HepG2 (cell line): ENCODE results near the gene TMEM225B. TPM values are rescaled to one million over a fixed set of nuclear protein-coding genes. Genes with fewer than 3 reads are reported as not detected.
A peak's percentile ranks its signal among the peaks of the same experiment; 100 is the strongest.

ENCODE experiments used
- CENPX ChIP-seq: sonication (generic); formaldehyde crosslinking; IDR thresholded peaks from 2 replicates; pipeline ENCODE4 v1.9.0; 2021; ENCODE audit warnings: mild to moderate bottlenecking, missing genetic modification reagents, moderate library complexity
- DR1 ChIP-seq: sonication (generic); formaldehyde crosslinking; IDR thresholded peaks from 2 replicates; pipeline ENCODE4 v1.8.0; 2021; ENCODE audit warnings: mild to moderate bottlenecking, missing genetic modification reagents, inconsistent platforms
- ELF4 ChIP-seq: sonication (generic); formaldehyde crosslinking; IDR thresholded peaks from 2 replicates; pipeline ENCODE4 v1.5.0; 2020; ENCODE audit warnings: missing genetic modification reagents, mild to moderate bottlenecking, moderate library complexity, borderline replicate concordance
- ETV6 ChIP-seq: sonication (generic); formaldehyde crosslinking; conservative IDR thresholded peaks from 2 replicates; pipeline ENCODE4 v1.4.0; 2020; ENCODE audit warnings: missing genetic modification reagents
- GPBP1L1 ChIP-seq: sonication (generic); formaldehyde crosslinking; IDR thresholded peaks from 2 replicates; pipeline ENCODE4 v1.5.0; 2020; ENCODE audit warnings: mild to moderate bottlenecking, missing genetic modification reagents
- KDM5B ChIP-seq: sonication (generic); formaldehyde crosslinking; IDR thresholded peaks from 2 replicates; pipeline ENCODE4 v1.4.0; 2020; ENCODE audit warnings: missing genetic modification reagents, mild to moderate bottlenecking, borderline replicate concordance
- MED13 ChIP-seq: sonication (generic); formaldehyde crosslinking; IDR thresholded peaks from 2 replicates; pipeline ENCODE4 v1.5.0; 2020; ENCODE audit warnings: missing genetic modification reagents
- SMC3 ChIP-seq: IDR thresholded peaks from 2 replicates; pipeline ENCODE4 v1.6.1; 2011; ENCODE audit warnings: low read length, improper control_type of control experiment
- ZNF160 ChIP-seq: sonication (generic); formaldehyde crosslinking; IDR thresholded peaks from 2 replicates; pipeline ENCODE4 v1.8.0; 2022; ENCODE audit warnings: mild to moderate bottlenecking, inconsistent platforms, missing genetic modification reagents
- ZNF180 ChIP-seq: sonication (generic); formaldehyde crosslinking; IDR thresholded peaks from 2 replicates; pipeline ENCODE4 v1.4.0; 2020; ENCODE audit warnings: low read depth, missing genetic modification reagents, borderline replicate concordance
- ZNF263 ChIP-seq: sonication (generic); formaldehyde crosslinking; IDR thresholded peaks from 2 replicates; pipeline ENCODE4 v1.4.0; 2020; ENCODE audit warnings: missing genetic modification reagents
- ZNF30 ChIP-seq: sonication (generic); formaldehyde crosslinking; IDR thresholded peaks from 2 replicates; pipeline ENCODE4 v1.5.0; 2020; ENCODE audit warnings: mild to moderate bottlenecking, missing genetic modification reagents
- ZNF362 ChIP-seq: sonication (generic); formaldehyde crosslinking; IDR thresholded peaks from 2 replicates; pipeline ENCODE4 v1.4.0; 2020; ENCODE audit warnings: missing genetic modification reagents, mild to moderate bottlenecking, borderline replicate concordance
- ZNF407 ChIP-seq: sonication (generic); formaldehyde crosslinking; IDR thresholded peaks from one replicate; pipeline ENCODE4 v1.5.1; 2020; ENCODE audit warnings: mild to moderate bottlenecking, missing genetic modification reagents; ENCODE audit errors: not compliant biosample characterization
- ZNF501 ChIP-seq: sonication (generic); formaldehyde crosslinking; IDR thresholded peaks from 2 replicates; pipeline ENCODE4 v1.5.1; 2020; ENCODE audit warnings: mild to moderate bottlenecking, moderate library complexity, missing genetic modification reagents
- ZXDC ChIP-seq: sonication (generic); formaldehyde crosslinking; IDR thresholded peaks from 2 replicates; pipeline ENCODE4 v1.5.0; 2020; ENCODE audit warnings: mild to moderate bottlenecking, missing genetic modification reagents
- polyA plus RNA-seq, 8 experiments: library from polyadenylated mRNA; depleted of rRNA in 3 of 8; stranded (reverse) in 7 of 8; unstranded in 1 of 8; fragments of >200 nt; fragmentation: Illumina TruSeq in 4 of 8; extraction: Trizol in 4 of 8; gene quantifications; 2 replicates each; pipeline versions ENCODE4 v1.2.1 to v1.2.3, GENCODE V29; 2011 to 2016; ENCODE audit warnings: low read depth in 4 of 8, missing spikeins in 1 of 8, mixed read lengths in 1 of 8; ENCODE audit not compliant: insufficient read depth in 1 of 8
- total RNA-seq, 5 experiments: library from RNA; depleted of rRNA; stranded (reverse); fragments of >200 nt; fragmentation: Illumina TruSeq; extraction: Trizol; gene quantifications; 2 replicates each; pipeline ENCODE4 v1.2.3, GENCODE V29; 2016; ENCODE audit warnings: low read depth in 1 of 5

Gene TMEM225B
- total and polyA plus RNA-seq, 2 of the 13 experiments (the other 11 are each of a cell fraction or from before 2014, with no cell fraction given), result 0.78 to 0.95 TPM

GRCh38 chr7:99551767-99552463 is 46.2 kb upstream of the TMEM225B start, which contains the start of gene FAM200A (continued):
- no peak for TF ChIP-seq GPBP1L1 (CRISPR knock-in tag)
- no peak for TF ChIP-seq ZNF160
- TF ChIP-seq CENPX, result no peak
- TF ChIP-seq ZNF362 (CRISPR knock-in tag), result no peak
- TF ChIP-seq KDM5B (CRISPR knock-in tag), result 0 out of 2 replicates have a peak, but pooled peaks have one; percentile 70
- peak; percentile 59 for TF ChIP-seq ZNF407
- TF ChIP-seq DR1 (CRISPR knock-in tag), result 0 out of 2 replicates have a peak, but pooled peaks have one; percentile 47
- TF ChIP-seq MED13 (CRISPR knock-in tag), result no peak
- TF ChIP-seq ZXDC (CRISPR knock-in tag), result no peak
- TF ChIP-seq ZNF501 (CRISPR knock-in tag), result peak; percentile 75; the same call in 1 of the 2 replicates
- TF ChIP-seq SMC3, result no peak
- no peak for TF ChIP-seq ELF4 (CRISPR knock-in tag)
- no peak for TF ChIP-seq ZNF30 (CRISPR knock-in tag)
- peak; percentile 87 for TF ChIP-seq ZNF263 (CRISPR knock-in tag)
- no peak for TF ChIP-seq ZNF180 (CRISPR knock-in tag)
- TF ChIP-seq ETV6 (CRISPR knock-in tag), result peak; percentile 42; the same call in 1 of the 2 replicates
